ENCODE data around the gene ICOS. TPM values are rescaled to one million over a fixed set of nuclear protein-coding genes. Genes with fewer than 3 reads are reported as not detected.

Gene ICOS
- total and polyA plus RNA-seq, 9 of the 15 experiments (the other 6 are each of a cell fraction or from before 2014, with no cell fraction given), result not detected

GRCh38 chr2:203973676-203974075 lies 37.1 kb downstream of the ICOS start:
- ATAC-seq, result no peak
- WGBS (ENCODE audit: insufficient coverage, low coverage, missing lambda C conversion rate), result 0% methylated on average over 3 of the region's 3 CpGs
- H3K79me2 ChIP-seq (ENCODE audit: control insufficient read depth, insufficient read depth, low read length), result no peaks in the 10 kb centered on the region
- H3K9ac ChIP-seq (ENCODE audit: insufficient read depth in 1 of 2, low read depth in 2 of 2, low read length in 2 of 2), result no peak overlapping the region
- FAIRE-seq, result no peak
- H3K4me2 ChIP-seq (ENCODE audit: insufficient read depth, low read length), result no peak overlapping the region
- no peak for TF ChIP-seq DDX20 (tag; IDR thresholded peaks at IDR 0.05; ENCODE audit: low read depth)
- TF ChIP-seq TGIF2 (CRISPR knock-in tag; IDR thresholded peaks at IDR 0.05), result no peak
- no peak for TF ChIP-seq DNMT1 (IDR thresholded peaks at IDR 0.05)
- TF ChIP-seq RBM14 (IDR thresholded peaks at IDR 0.05; ENCODE audit: borderline replicate concordance, insufficient read depth, low read depth, low read length), result no peak
- no peak for TF ChIP-seq PHF20 (IDR thresholded peaks at IDR 0.05; ENCODE audit: partially characterized antibody)
- no peak for TF ChIP-seq U2AF1 (optimal IDR thresholded peaks at IDR 0.05; ENCODE audit: low read depth, low read length)
- TF ChIP-seq, protein P1, sequence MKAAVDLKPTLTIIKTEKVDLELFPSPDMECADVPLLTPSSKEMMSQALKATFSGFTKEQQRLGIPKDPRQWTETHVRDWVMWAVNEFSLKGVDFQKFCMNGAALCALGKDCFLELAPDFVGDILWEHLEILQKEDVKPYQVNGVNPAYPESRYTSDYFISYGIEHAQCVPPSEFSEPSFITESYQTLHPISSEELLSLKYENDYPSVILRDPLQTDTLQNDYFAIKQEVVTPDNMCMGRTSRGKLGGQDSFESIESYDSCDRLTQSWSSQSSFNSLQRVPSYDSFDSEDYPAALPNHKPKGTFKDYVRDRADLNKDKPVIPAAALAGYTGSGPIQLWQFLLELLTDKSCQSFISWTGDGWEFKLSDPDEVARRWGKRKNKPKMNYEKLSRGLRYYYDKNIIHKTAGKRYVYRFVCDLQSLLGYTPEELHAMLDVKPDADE (conservative IDR thresholded peaks at IDR 0.05; ENCODE audit: control insufficient read depth, low read depth, low read length), result no peak
- no peak for TF ChIP-seq SLC30A9 (CRISPR knock-in tag; IDR thresholded peaks at IDR 0.05)
- TF ChIP-seq MYNN (IDR thresholded peaks at IDR 0.05), result no peak
- TF ChIP-seq MYNN (CRISPR knock-in tag; IDR thresholded peaks at IDR 0.05), result no peak
- no peaks in the 10 kb centered on the region for H3K9me1 ChIP-seq (ENCODE audit: control insufficient read depth, insufficient read depth, low read length)
- no peak overlapping the region for H2AFZ ChIP-seq (ENCODE audit: low read depth, low read length)
- no peaks in the 10 kb centered on the region for H3K4me1 ChIP-seq (replicated peaks in 1 of 2; ENCODE audit: control insufficient read depth in 2 of 2, insufficient read depth in 2 of 2, low read length in 2 of 2)
- no peaks in the 10 kb centered on the region for H3K27me3 ChIP-seq (ENCODE audit: control insufficient read depth in 2 of 2, insufficient read depth in 2 of 2, low read length in 2 of 2)
- H3K9me3 ChIP-seq (replicated peaks; ENCODE audit: control insufficient read depth, insufficient read depth, low read depth, low read length), result no peaks in the 10 kb centered on the region
- intact Hi-C loops (cut with micrococcal nuclease), result no loop called here
- POLR2A ChIA-PET, result no interaction called here
- no peaks in the 10 kb centered on the region for H4K20me1 ChIP-seq (replicated peaks; ENCODE audit: control insufficient read depth, insufficient read depth, low read length)
- H3K27ac ChIP-seq (ENCODE audit: extremely low read depth, low read depth, low read length), result no peak overlapping the region
- BruUV-seq (replicated peaks), result no TSS peak
- no peak for DNase-seq (ENCODE audit: extremely low read depth in 1 of 4, low spot score in 3 of 4)
- CTCF ChIA-PET (ENCODE audit: low intra/inter-chr PET ratio), result no interaction called here
- in situ Hi-C loops (cut with MboI), result no loop called here
- H3K4me3 ChIP-seq, result no peak overlapping the region
- no peaks in the 10 kb centered on the region for H3K36me3 ChIP-seq (ENCODE audit: control insufficient read depth, insufficient read depth, low read length)

Measured in K562 (cell line).